H1 (cell line): Measurements from ENCODE around the gene FBH1. TPM values are rescaled to one million over a fixed set of nuclear protein-coding genes. Genes with fewer than 3 reads are reported as not detected.

Source experiments
- CTCF ChIA-PET: fragments of 300-600 bp; sonication (Branson Sonifier 250); formaldehyde crosslinking; loops from one replicate; lab custom pipeline; 2021; ENCODE audit not compliant: partially characterized antibody; lab: Charles Lee
- POLR2A ChIA-PET: fragments of 300-600 bp; sonication (Branson Sonifier 250); formaldehyde crosslinking; loops from one replicate; lab custom pipeline; 2021; ENCODE audit warnings: inconsistent platforms; ENCODE audit not compliant: partially characterized antibody; lab: Charles Lee
- DNase-seq, 2 experiments: peaks; one replicate each; pipeline versions ENCODE4 v3.0.0 to v3.0.0-alpha.2; 2010 to 2022; ENCODE audit warnings: low spot score in 2 of 2, low read depth in 1 of 2, mixed read lengths in 1 of 2
- FAIRE-seq: peaks from 2 replicates; lab custom pipeline; 2011; peaks lifted over from hg19 to GRCh38; lab: Jason Lieb, UNC
- H2AFZ ChIP-seq: 2 replicates; pipeline ENCODE4 v1.8.1; 2012; ENCODE audit warnings: low read length, inconsistent platforms
- H2AK5ac ChIP-seq: 2 replicates; pipeline ENCODE4 v1.6.1; 2013; ENCODE audit warnings: low read depth, low read length
- H2BK120ac ChIP-seq: replicated peaks from 2 replicates; pipeline ENCODE3; 2013; ENCODE audit warnings: low read depth, low read length, inconsistent platforms
- H2BK12ac ChIP-seq: 2 replicates; pipeline ENCODE4 v1.6.1; 2013; ENCODE audit warnings: low read depth, low read length
- H2BK15ac ChIP-seq: 2 replicates; pipeline ENCODE4 v1.6.1; 2013; ENCODE audit warnings: low read length
- H2BK20ac ChIP-seq: 2 replicates; pipeline ENCODE4 v1.6.1; 2013; ENCODE audit warnings: low read length
- H2BK5ac ChIP-seq: 2 replicates; pipeline ENCODE4 v1.6.1; 2013; ENCODE audit warnings: low read depth, low read length
- H3K14ac ChIP-seq: 2 replicates; pipeline ENCODE4 v1.6.1; 2013; ENCODE audit warnings: inconsistent platforms; ENCODE audit not compliant: insufficient read length
- H3K18ac ChIP-seq: 2 replicates; pipeline ENCODE4 v1.6.1; 2013; ENCODE audit warnings: low read length; ENCODE audit errors: extremely low read depth
- H3K23ac ChIP-seq: 2 replicates; pipeline ENCODE4 v1.6.1; 2013; ENCODE audit warnings: inconsistent platforms; ENCODE audit not compliant: insufficient read length
- H3K23me2 ChIP-seq: 2 replicates; pipeline ENCODE4 v1.6.1; 2013; ENCODE audit warnings: low read depth, low read length
- H3K27ac ChIP-seq: 2 replicates; pipeline ENCODE4 v1.6.1; 2011; ENCODE audit warnings: low read depth, low read length, inconsistent platforms
- H3K27me3 ChIP-seq, 4 experiments: replicated peaks in 1 of 4; 1 replicate in 1 of 4; 2 replicates in 3 of 4; pipeline versions ENCODE4 v1.6.1 to v1.8.1; 2011 to 2013; ENCODE audit warnings: low read length in 3 of 4, mild to moderate bottlenecking in 3 of 4, inconsistent platforms in 2 of 4, mixed read lengths in 2 of 4, moderate library complexity in 1 of 4; ENCODE audit not compliant: control insufficient read depth in 3 of 4, insufficient read depth in 3 of 4; ENCODE audit errors: extremely low read depth in 1 of 4
- H3K36me3 ChIP-seq, 4 experiments: 2 replicates each; pipeline versions ENCODE4 v1.6.1 to v1.8.1; 2011 to 2013; ENCODE audit warnings: mild to moderate bottlenecking in 4 of 4, low read length in 3 of 4, moderate library complexity in 2 of 4, control low read depth in 1 of 4, inconsistent platforms in 1 of 4; ENCODE audit not compliant: insufficient read depth in 4 of 4, control insufficient read depth in 2 of 4
- H3K4ac ChIP-seq: replicated peaks from 2 replicates; pipeline ENCODE3; 2013; ENCODE audit warnings: low read length, low read depth, mixed read lengths, inconsistent platforms; ENCODE audit not compliant: insufficient read length
- H3K4me1 ChIP-seq, 4 experiments: replicated peaks in 1 of 4; 1 replicate in 1 of 4; 2 replicates in 3 of 4; pipeline versions ENCODE4 v1.6.1 to v1.8.1; 2011 to 2013; ENCODE audit warnings: low read length in 3 of 4, inconsistent platforms in 2 of 4, mixed read lengths in 1 of 4; ENCODE audit not compliant: insufficient read depth in 4 of 4, control insufficient read depth in 3 of 4
- H3K4me2 ChIP-seq, 2 experiments: 2 replicates each; pipeline versions ENCODE4 v1.6.1 to v1.8.1; 2011 to 2013; ENCODE audit warnings: low read depth in 2 of 2, low read length in 2 of 2, control low read depth in 1 of 2, inconsistent platforms in 1 of 2, mild to moderate bottlenecking in 1 of 2; ENCODE audit not compliant: insufficient read depth in 1 of 2
- H3K4me3 ChIP-seq, 4 experiments: fragments of 200-600, 300-600 bp in 1 of 4; sonication (generic), shearing (Covaris generic), sonication (Bioruptor Twin) in 1 of 4; 2 replicates each; pipeline versions ENCODE4 v1.5.1 to v1.8.1; 2011 to 2016; ENCODE audit warnings: low read length in 4 of 4, low read depth in 3 of 4, control low read depth in 2 of 4, inconsistent platforms in 2 of 4, mild to moderate bottlenecking in 2 of 4, mixed read lengths in 1 of 4, moderate library complexity in 1 of 4; ENCODE audit not compliant: insufficient read depth in 2 of 4; ENCODE audit errors: extremely low read depth in 1 of 4
- H3K56ac ChIP-seq: replicated peaks from 2 replicates; pipeline ENCODE3; 2013; ENCODE audit warnings: low read depth, mild to moderate bottlenecking, mixed read lengths, low read length, inconsistent platforms; ENCODE audit not compliant: insufficient read length
- H3K79me1 ChIP-seq: 2 replicates; pipeline ENCODE4 v1.6.1; 2013; ENCODE audit warnings: low read depth, low read length, control low read depth
- H3K79me2 ChIP-seq, 2 experiments: 2 replicates each; pipeline versions ENCODE4 v1.6.1 to v1.8.1; 2012 to 2013; ENCODE audit warnings: low read length in 2 of 2, mild to moderate bottlenecking in 2 of 2, inconsistent platforms in 1 of 2; ENCODE audit not compliant: insufficient read depth in 2 of 2, control insufficient read depth in 1 of 2
- H3K9ac ChIP-seq, 4 experiments: replicated peaks in 1 of 4; 1 replicate in 1 of 4; 2 replicates in 3 of 4; pipeline versions ENCODE4 v1.6.1 to v1.8.1; 2011 to 2013; ENCODE audit warnings: low read depth in 3 of 4, low read length in 3 of 4, control low read depth in 2 of 4, mild to moderate bottlenecking in 2 of 4, moderate library complexity in 2 of 4, inconsistent platforms in 1 of 4; ENCODE audit errors: extremely low read depth in 1 of 4
- H3K9me3 ChIP-seq, 2 experiments: 2 replicates each; pipeline versions ENCODE4 v1.6.1 to v1.8.1; 2012 to 2013; ENCODE audit warnings: mild to moderate bottlenecking in 2 of 2, moderate library complexity in 2 of 2, control low read depth in 1 of 2, inconsistent platforms in 1 of 2, low read depth in 1 of 2, low read length in 1 of 2, mixed read lengths in 1 of 2; ENCODE audit not compliant: insufficient read depth in 2 of 2
- H4K20me1 ChIP-seq, 2 experiments: replicated peaks in 1 of 2; 2 replicates each; pipeline versions ENCODE3 to v1.8.1; 2011 to 2013; ENCODE audit warnings: inconsistent platforms in 2 of 2, low read length in 2 of 2, mild to moderate bottlenecking in 1 of 2; ENCODE audit not compliant: insufficient read depth in 2 of 2, control insufficient read depth in 1 of 2
- H4K5ac ChIP-seq: 2 replicates; pipeline ENCODE4 v1.6.1; 2013; ENCODE audit warnings: low read length, low read depth, mixed read lengths, inconsistent platforms; ENCODE audit not compliant: insufficient read length
- H4K8ac ChIP-seq: 2 replicates; pipeline ENCODE4 v1.8.0; 2013; ENCODE audit warnings: mild to moderate bottlenecking, moderate library complexity, low read length, inconsistent platforms; ENCODE audit not compliant: insufficient read depth; ENCODE audit errors: extremely low read depth
- H4K91ac ChIP-seq: replicated peaks from 2 replicates; pipeline ENCODE3; 2013; ENCODE audit warnings: low read length, mixed read lengths, inconsistent platforms; ENCODE audit not compliant: insufficient read length
- EP300 ChIP-seq, 2 experiments: IDR thresholded peaks; 1 replicate in 1 of 2; 2 replicates in 1 of 2; pipeline ENCODE4 v1.6.1; 2011 to 2012; ENCODE audit warnings: low read depth in 2 of 2, low read length in 2 of 2, mild to moderate bottlenecking in 2 of 2, borderline replicate concordance in 1 of 2, inconsistent platforms in 1 of 2, moderate library complexity in 1 of 2
- WGBS, 2 experiments: shearing (Covaris generic) in 1 of 2; methylation state at CpG; one replicate each; pipeline versions ENCODE4 v1.1.6 to v1.1.7; 2013 to 2015; ENCODE audit warnings: low lambda C conversion rate in 2 of 2, mixed read lengths in 2 of 2, inconsistent platforms in 1 of 2, low coverage in 1 of 2, missing lambda C conversion rate in 1 of 2; ENCODE audit not compliant: insufficient replicate concordance in 2 of 2, insufficient coverage in 1 of 2, insufficient read length in 1 of 2; ENCODE audit errors: extremely low coverage in 1 of 2, missing lambda C conversion rate in 1 of 2; 5-methylcytosine and 5-hydroxymethylcytosine counted together
- polyA plus RNA-seq, 7 experiments: library from polyadenylated mRNA; depleted of rRNA in 3 of 7; stranded (reverse) in 5 of 7; unstranded in 2 of 7; fragments of >200 nt in 5 of 7; fragments of 200-250 nt in 2 of 7; gene quantifications; 1 replicate in 5 of 7; 2 replicates in 1 of 7; 4 replicates in 1 of 7; pipeline versions ENCODE4 v1.2.1 to v1.2.3, GENCODE V29; 2011 to 2013; ENCODE audit warnings: missing spikeins in 2 of 7, mixed read lengths in 2 of 7
- total RNA-seq: library from RNA; stranded (reverse); fragmentation: NEBNext Ultra II Directional; extraction: Animal tissue kit (Norgen Biotek cat#: 25700); gene quantifications from 2 replicates; pipeline ENCODE4 v1.2.1, GENCODE V29; 2021

Gene FBH1
- total and polyA plus RNA-seq, 2 of the 8 experiments (the other 6 are each of a cell fraction or from before 2014, with no cell fraction given), result 31.1 to 51.8 TPM

DNA sequence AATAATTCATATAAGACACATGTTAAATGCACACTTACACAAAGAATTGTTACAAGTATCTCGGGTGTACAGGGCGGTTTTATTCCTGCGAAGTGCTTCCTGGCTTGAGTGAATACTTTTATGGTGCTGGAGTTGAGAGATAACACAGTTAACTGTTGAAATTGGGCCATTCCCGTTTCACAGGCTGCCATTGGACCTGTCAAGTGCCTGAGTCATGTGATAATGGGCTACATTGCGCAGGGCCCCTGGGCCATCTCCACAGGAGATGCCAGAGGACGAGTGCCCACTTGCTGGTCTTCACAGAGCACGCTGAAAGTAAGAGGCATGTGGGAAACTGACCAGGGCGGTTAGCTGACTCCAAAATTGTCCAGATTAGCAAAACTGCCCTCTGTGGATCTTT is 4.8 kb downstream of the FBH1 start:
- H3K14ac ChIP-seq, result no peak overlapping the region
- no peak overlapping the region for H3K4me3 ChIP-seq
- peaks cover 5% of the 10 kb centered on the region; the same call in 1 of the 2 replicates for H3K23me2 ChIP-seq
- H4K8ac ChIP-seq, result no peak overlapping the region
- DNase-seq, result no peak
- peaks cover 0 to 5% (median 3%) of the 10 kb centered on the region in 4 experiments; a peak in 3 of 7 replicates for H3K4me1 ChIP-seq
- WGBS, 2 experiments, result 91% methylated on average over 8 of the region's 8 CpGs; no CpG with 5 or more reads in 1 of the 2 experiments
- no peaks in the 10 kb centered on the region for H3K9me3 ChIP-seq
- H2AK5ac ChIP-seq, result no peak overlapping the region
- no peak overlapping the region for H3K23ac ChIP-seq
- TF ChIP-seq EP300 (IDR thresholded peaks at IDR 0.05; ENCODE audit: borderline replicate concordance in 1 of 2, low read depth in 2 of 2, low read length in 2 of 2), result no peak
- H4K91ac ChIP-seq, result no peak overlapping the region
- no peak overlapping the region for H2BK12ac ChIP-seq
- FAIRE-seq, result no peak
- H3K79me2 ChIP-seq, result peaks cover 8 to 62% of the 10 kb centered on the region in 2 experiments
- H4K20me1 ChIP-seq, result peaks cover 18 to 22% of the 10 kb centered on the region in 2 experiments
- no peak overlapping the region for H2AFZ ChIP-seq
- H3K4me2 ChIP-seq, result no peak overlapping the region
- ChIA-PET POLR2A (no interaction called here), CTCF (interaction anchor here (0.9 to 1.5 kb wide), 2 partner anchors 17 to 22 kb away, joined by 3 to 5 read pairs; no protein-coding TSS in a partner anchor)
- no peak overlapping the region for H4K5ac ChIP-seq
- no peak overlapping the region for H3K9ac ChIP-seq
- no peak overlapping the region for H3K27ac ChIP-seq
- no peak overlapping the region for H3K56ac ChIP-seq
- H2BK20ac ChIP-seq, result no peak overlapping the region
- H2BK5ac ChIP-seq, result no peak overlapping the region
- H3K27me3 ChIP-seq, result no peaks in the 10 kb centered on the region; a peak in 1 of 7 replicates
- H2BK15ac ChIP-seq, result no peak overlapping the region
- peaks cover 0 to 29% (median 13%) of the 10 kb centered on the region in 4 experiments; a peak in 6 of 8 replicates for H3K36me3 ChIP-seq
- H3K4ac ChIP-seq, result no peak overlapping the region
- peaks cover 16% of the 10 kb centered on the region for H3K79me1 ChIP-seq
- H2BK120ac ChIP-seq, result no peak overlapping the region
- H3K18ac ChIP-seq, result no peak overlapping the region
